Memory B cell (primary cell): ENCODE measurements around the gene MOGAT1.
"Not testable (repeated sequence)": the region's sequence is repeated elsewhere in the genome, so short reads cannot be mapped to it uniquely, and the experiment has no call there.

Experiments
- ATAC-seq: fragments of 150-1000 bp; cut with Tn5 transposase; 2 replicates; pipeline ENCODE4 v1.10.0; 2021; ENCODE audit warnings: low read depth, mild to moderate bottlenecking, moderate library complexity
- DNase-seq, 2 donors: peaks; one replicate each; pipeline ENCODE4 v3.0.0; 2022; ENCODE audit warnings: low spot score in 2 of 2
- H3K27ac Mint-ChIP-seq: one replicate; pipeline ENCODE4 v1.8.0; 2022; ENCODE audit warnings: mild to moderate bottlenecking, moderate library complexity, mixed read lengths
- H3K27me3 Mint-ChIP-seq: one replicate; pipeline ENCODE4 v1.8.0; 2022; ENCODE audit warnings: mixed read lengths
- H3K36me3 Mint-ChIP-seq: one replicate; pipeline ENCODE4 v1.8.0; 2022; ENCODE audit warnings: mild to moderate bottlenecking, mixed read lengths
- H3K4me1 Mint-ChIP-seq: one replicate; pipeline ENCODE4 v1.8.0; 2022; ENCODE audit warnings: mixed read lengths
- H3K4me3 Mint-ChIP-seq: one replicate; pipeline ENCODE4 v1.8.0; 2022; ENCODE audit warnings: mild to moderate bottlenecking, moderate library complexity, mixed read lengths
- H3K9me3 Mint-ChIP-seq: one replicate; pipeline ENCODE4 v1.8.0; 2022; ENCODE audit warnings: mixed read lengths

MOGAT1 gene

GRCh38 chr2:222751821-222752719, 80.6 kb downstream of the MOGAT1 start:
- no peak for DNase-seq
- peaks cover 8% of the 10 kb centered on the region for H3K27me3 Mint-ChIP-seq
- peaks cover 2% of the 10 kb centered on the region for H3K4me1 Mint-ChIP-seq
- no peaks in the 10 kb centered on the region for H3K36me3 Mint-ChIP-seq
- ATAC-seq = no peak
- H3K9me3 Mint-ChIP-seq = peaks cover 5% of the 10 kb centered on the region
- no peak overlapping the region for H3K4me3 Mint-ChIP-seq
- no peak overlapping the region for H3K27ac Mint-ChIP-seq

DNA sequence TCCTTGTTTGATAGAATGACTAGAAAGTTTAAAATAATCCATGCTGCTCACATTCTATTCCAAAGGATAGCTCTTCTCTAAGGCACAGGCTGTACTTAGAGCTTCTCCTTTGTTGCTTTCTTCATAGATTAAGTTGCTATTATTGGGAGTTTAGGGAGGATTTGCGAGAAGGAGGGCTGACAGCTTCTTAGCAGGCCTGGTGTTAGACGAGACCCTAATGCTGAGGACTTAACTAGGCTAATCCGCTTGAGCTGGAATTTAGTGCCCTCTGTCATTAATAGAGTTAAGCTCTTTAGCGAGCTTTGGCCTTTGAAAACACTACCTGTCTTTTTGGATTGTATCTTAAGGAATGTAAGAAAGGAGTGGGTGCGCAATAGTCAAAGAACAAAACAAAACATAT, 81.3 kb downstream of the MOGAT1 start:
- Mint-ChIP-seq H3K27me3 (peaks cover 8% of the 10 kb centered on the region), H3K27ac (no peak overlapping the region), H3K4me3 (no peak overlapping the region), H3K4me1 (peaks cover 2% of the 10 kb centered on the region), H3K9me3 (peaks cover 5% of the 10 kb centered on the region), H3K36me3 (no peaks in the 10 kb centered on the region)
- DNase-seq (no peak), ATAC-seq (no peak)

DNA sequence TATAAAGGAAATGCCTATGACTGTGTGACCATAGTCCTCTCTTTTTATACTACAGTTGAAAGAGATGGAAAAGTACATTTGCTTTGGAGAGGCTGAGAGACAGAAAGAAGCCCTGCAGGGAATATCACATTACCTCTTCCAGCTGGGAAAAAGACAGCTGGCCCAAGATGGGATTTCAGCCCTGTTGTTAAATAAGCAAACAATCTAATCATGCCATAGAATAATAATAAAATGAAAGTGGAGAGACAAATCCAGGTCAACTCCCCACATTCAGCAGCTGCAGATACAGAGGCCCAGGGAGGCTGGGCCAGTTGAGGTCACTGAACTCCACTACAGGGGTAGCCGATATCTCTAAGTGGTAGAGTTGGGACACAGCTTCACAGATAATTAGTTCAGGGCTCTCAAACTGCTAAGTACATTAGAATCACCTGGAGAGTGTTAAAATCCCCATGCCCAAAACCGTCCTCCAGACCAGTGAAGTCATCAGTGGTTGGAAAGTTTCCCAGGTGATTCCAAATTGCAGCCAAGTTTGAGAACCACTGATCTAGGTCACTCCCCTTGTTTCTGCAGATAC, 81.9 kb downstream of the MOGAT1 start:
- ATAC-seq (no peak), DNase-seq (no peak)
- Mint-ChIP-seq H3K27ac (no peak overlapping the region), H3K27me3 (peaks cover 8% of the 10 kb centered on the region), H3K4me1 (peaks cover 2% of the 10 kb centered on the region), H3K9me3 (peaks cover 5% of the 10 kb centered on the region), H3K36me3 (no peaks in the 10 kb centered on the region), H3K4me3 (no peak overlapping the region)

GRCh38 chr2:222754324-222754930, 83.0 kb downstream of the MOGAT1 start:
- Mint-ChIP-seq H3K9me3 (peaks cover 5% of the 10 kb centered on the region), H3K4me1 (peaks cover 2% of the 10 kb centered on the region), H3K27me3 (peaks cover 7% of the 10 kb centered on the region), H3K4me3 (no peak overlapping the region), H3K27ac (no peak overlapping the region), H3K36me3 (no peaks in the 10 kb centered on the region)
- DNase-seq = no peak
- no peak for ATAC-seq

GRCh38 chr2:222755593-222755992, 84.1 kb downstream of the MOGAT1 start:
- H3K4me1 Mint-ChIP-seq, ATAC-seq, H3K27me3 Mint-ChIP-seq, DNase-seq, H3K36me3 Mint-ChIP-seq, H3K9me3 Mint-ChIP-seq, H3K27ac Mint-ChIP-seq, H3K4me3 Mint-ChIP-seq: not testable (repeated sequence)

DNA sequence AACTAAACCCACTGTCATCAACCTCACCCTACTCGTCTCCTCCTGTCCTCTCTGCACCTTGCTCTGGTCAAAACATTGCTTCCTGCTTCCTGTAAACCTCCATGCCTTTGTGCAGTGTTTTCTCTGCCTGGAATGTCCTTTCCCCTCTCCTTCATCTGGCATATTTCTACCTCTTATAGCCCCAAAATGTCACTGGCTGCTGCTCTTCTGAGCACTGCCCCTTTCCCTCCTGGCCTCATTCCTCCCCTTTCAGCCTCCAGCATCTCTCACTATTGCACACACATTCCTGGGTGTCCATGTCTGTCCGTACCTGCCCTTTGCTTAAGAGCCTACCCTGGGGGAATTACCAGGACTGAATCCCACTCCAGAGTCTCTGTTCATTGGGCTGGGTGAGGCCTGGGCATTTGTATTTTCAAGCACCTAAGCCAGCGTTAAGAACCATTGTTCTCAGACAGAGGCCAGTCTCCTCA, 84.9 kb downstream of the MOGAT1 start:
- peaks cover 2% of the 10 kb centered on the region for H3K4me1 Mint-ChIP-seq
- H3K9me3 Mint-ChIP-seq = peaks cover 2% of the 10 kb centered on the region
- H3K36me3 Mint-ChIP-seq = no peaks in the 10 kb centered on the region

GRCh38 chr2:222756951-222757650, 85.6 kb downstream of the MOGAT1 start:
- Mint-ChIP-seq H3K27ac (no peak overlapping the region), H3K27me3 (peaks cover 9% of the 10 kb centered on the region), H3K9me3 (no peaks in the 10 kb centered on the region), H3K4me3 (no peak overlapping the region), H3K36me3 (no peaks in the 10 kb centered on the region), H3K4me1 (peaks cover 2% of the 10 kb centered on the region)
- DNase-seq = no peak
- no peak for ATAC-seq

More for the DNA sequence above, 84.9 kb downstream of the MOGAT1 start:
- DNase-seq (no peak), ATAC-seq (no peak)
- Mint-ChIP-seq H3K27me3 (peaks cover 7% of the 10 kb centered on the region), H3K4me3 (no peak overlapping the region), H3K27ac (no peak overlapping the region)
